Cardiac fibroblast (primary cell): Measurements from ENCODE around the gene ITIH1.

Source experiments
- DNase-seq, 2 donors: peaks; one replicate each; pipeline versions ENCODE4 v3.0.0 to v3.0.0-alpha.2; 2010; ENCODE audit warnings: low read depth in 2 of 2
- H3K4me3 ChIP-seq, 2 donors: replicated peaks in 1 of 2; 1 replicate in 1 of 2; 2 replicates in 1 of 2; pipeline ENCODE4 v1.5.1; 2011; ENCODE audit warnings: low read depth in 2 of 2, low read length in 2 of 2, mild to moderate bottlenecking in 2 of 2, moderate library complexity in 1 of 2
- CTCF ChIP-seq: IDR thresholded peaks from one replicate; pipeline ENCODE4 v1.5.1; 2011; ENCODE audit warnings: low read depth, mild to moderate bottlenecking, low read length, inconsistent platforms

Gene ITIH1

DNA sequence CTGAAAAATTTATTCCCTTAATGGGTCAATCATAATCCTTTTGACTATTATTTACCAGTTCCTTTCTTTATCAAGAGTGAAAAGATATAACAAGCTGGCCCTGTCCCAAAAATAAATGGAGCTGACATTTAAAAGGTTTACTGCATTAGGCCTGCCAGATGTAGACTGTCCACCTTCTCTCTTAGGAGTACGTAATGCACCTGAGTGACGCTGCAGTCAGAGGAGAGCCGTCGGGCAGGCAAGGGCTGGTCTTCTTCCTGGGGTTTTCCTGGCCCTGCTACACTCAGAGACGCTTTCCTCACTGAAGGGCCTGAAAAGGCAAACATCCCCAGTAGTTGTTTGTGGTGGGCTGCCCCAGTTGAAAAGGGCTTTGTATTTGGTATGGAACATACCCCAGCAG lies 34.2 kb upstream of the ITIH1 start:
- no peak for DNase-seq
- no peak for TF ChIP-seq CTCF
- no peak overlapping the region for H3K4me3 ChIP-seq

DNA sequence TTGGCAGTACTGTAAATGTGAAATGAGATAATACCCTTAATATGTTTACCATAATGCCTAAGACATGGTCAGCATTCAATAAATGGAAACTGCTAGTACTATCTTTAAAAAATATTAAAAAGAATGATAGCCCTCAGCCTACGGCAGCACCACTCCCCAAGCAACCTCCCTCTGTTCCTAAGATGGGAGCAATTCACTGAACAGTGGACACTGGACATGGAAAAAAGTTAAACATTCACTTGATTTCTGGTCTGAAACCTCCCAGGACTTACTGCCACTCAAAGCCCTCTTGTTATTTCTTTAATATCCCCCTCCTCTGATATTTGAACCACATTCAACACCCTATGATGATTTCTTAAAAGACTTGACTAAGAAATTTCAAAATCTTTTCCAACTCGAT lies 33.7 kb upstream of the ITIH1 start:
- no peak overlapping the region for H3K4me3 ChIP-seq
- DNase-seq = no peak
- TF ChIP-seq CTCF = no peak

DNA sequence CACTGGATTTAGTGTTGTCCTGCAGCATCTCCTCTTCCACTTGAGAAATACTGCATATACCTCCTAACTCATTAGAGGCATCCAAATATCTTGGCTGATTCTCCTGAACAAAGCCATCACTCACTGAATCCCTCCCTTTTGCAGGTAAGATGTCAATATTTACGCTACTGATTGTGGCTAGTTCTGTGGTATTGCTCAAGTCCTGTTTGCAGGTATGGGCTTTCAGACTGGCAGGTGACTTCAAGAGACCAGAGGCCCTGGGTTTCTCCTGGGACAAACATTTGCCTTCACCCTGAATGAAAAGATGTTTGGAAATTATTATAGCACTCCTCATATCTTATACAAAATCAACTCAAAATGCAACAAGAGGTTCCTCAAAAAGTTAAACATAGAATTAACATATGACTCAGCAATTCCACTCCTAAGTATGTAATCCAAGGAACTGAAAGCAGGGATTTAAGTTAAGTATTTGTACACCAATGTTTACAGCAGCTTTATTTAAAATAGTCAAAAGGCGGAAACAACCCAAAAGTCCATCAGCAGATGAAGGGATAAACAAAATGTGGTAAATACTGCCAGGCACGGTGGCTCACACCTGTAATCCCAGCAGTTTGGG lies 25.2 kb upstream of the ITIH1 start:
- H3K4me3 ChIP-seq = no peak overlapping the region
- DNase-seq = no peak
- no peak for TF ChIP-seq CTCF

DNA sequence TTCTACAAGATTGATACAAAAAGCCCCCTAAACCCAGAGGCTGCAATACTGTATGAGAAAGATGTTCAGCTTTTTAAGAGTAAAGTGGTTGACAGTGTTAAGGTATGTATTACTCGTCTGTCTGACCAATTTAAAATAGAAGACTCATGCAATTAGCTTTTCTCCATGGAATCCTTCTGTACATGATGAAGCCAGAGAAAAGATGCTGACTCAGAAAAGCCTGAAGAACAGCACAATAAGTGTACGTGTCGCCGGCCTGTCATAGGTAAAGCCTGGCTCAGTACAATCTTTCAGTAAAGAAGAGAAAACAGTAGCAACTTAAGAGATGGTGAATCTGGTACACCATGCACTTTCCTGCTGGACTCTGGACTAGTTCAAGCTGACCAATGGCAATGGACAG lies 23.0 kb upstream of the ITIH1 start:
- DNase-seq = no peak
- TF ChIP-seq CTCF = no peak
- no peak overlapping the region for H3K4me3 ChIP-seq

DNA sequence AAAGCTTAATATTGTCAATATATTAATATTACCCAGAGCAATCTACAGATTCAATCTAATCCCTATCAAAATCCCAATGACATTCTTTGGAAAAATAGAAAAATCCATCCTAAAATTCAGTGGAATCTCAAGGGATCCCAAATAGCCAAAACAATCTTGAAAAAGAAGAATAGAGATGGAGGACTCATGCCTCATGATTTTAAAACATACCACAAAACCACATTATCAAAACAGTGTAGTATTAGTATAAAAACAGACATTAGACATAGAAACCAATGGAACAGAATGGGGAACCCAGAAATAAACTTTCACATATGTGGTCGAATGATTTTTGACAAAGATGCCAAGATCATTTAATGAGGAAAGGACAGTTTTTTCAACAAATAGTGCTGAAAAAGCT lies 21.3 kb upstream of the ITIH1 start:
- TF ChIP-seq CTCF = no peak
- no peak overlapping the region for H3K4me3 ChIP-seq
- DNase-seq = no peak

DNA sequence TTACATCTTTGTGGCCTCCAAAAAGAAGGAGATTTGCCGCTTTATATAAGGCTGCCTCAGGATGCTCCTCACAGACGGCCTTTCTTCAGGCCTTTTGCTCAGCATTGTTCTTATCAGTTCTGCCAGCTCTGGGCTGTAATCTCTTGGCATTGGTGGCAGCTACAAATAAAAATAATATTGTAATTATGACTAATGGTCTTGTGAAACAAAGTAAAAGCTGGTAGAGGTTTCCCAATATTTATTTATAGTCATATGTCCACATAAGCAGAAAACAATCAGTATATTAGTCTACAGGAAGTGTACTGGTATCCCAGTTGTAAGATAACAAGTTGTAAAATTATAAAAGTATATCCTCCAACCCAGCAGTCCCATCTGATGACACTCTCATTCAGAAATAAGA lies 13.9 kb upstream of the ITIH1 start:
- peak; percentile 60 to 68 for DNase-seq
- TF ChIP-seq CTCF = no peak
- H3K4me3 ChIP-seq = no peak overlapping the region
